Activated B cell treated with CpG ODN at 0.5 μM for 24 hours (primary cell): ENCODE measurements around the gene TLE5. TPM values are rescaled to one million over a fixed set of nuclear protein-coding genes. Genes with fewer than 3 reads are reported as not detected.

Experiments used
- ATAC-seq: fragments of 200-7000 bp; cut with Tn5 transposase; one replicate; pipeline ENCODE4 v1.10.0; 2021; ENCODE audit warnings: low read depth, mild to moderate bottlenecking, moderate library complexity
- CTCF ChIA-PET: fragments of 350-600 bp; sonication (Branson Sonifier 250); formaldehyde crosslinking; loops from one replicate; lab custom pipeline; 2021; ENCODE audit warnings: antibody characterized with exemption; lab: Charles Lee
- POLR2A ChIA-PET: fragments of 350-600 bp; sonication (Branson Sonifier 250); formaldehyde crosslinking; loops from one replicate; lab custom pipeline; 2021; ENCODE audit warnings: antibody characterized with exemption; lab: Charles Lee
- DNase-seq: peaks from one replicate; pipeline ENCODE4 v3.0.0; 2022
- H3K27ac Mint-ChIP-seq: one replicate; pipeline ENCODE4 v1.8.0; 2020; ENCODE audit warnings: mixed read lengths
- H3K27me3 Mint-ChIP-seq: one replicate; pipeline ENCODE4 v1.8.0; 2021; ENCODE audit warnings: mixed read lengths
- H3K36me3 Mint-ChIP-seq: one replicate; pipeline ENCODE4 v1.8.0; 2021; ENCODE audit warnings: low read depth, mixed read lengths
- H3K4me1 Mint-ChIP-seq: one replicate; pipeline ENCODE4 v1.8.0; 2021; ENCODE audit warnings: mixed read lengths
- H3K4me3 Mint-ChIP-seq: one replicate; pipeline ENCODE4 v1.8.0; 2020; ENCODE audit warnings: mild to moderate bottlenecking, mixed read lengths
- H3K9me3 Mint-ChIP-seq: one replicate; pipeline ENCODE4 v1.8.0; 2020; ENCODE audit warnings: mixed read lengths
- intact Hi-C: fragments of 100-400 bp; cut with micrococcal nuclease; formaldehyde crosslinking; loops from one replicate; pipeline ENCODE4 v1.15.1; 2024
- total RNA-seq: library from RNA; stranded (reverse); gene quantifications from 2 replicates; pipeline ENCODE4 v1.2.3, GENCODE V29; 2022
- TF ChIP-seq, protein P1 (sequence below): fragments of 200-600 bp; IDR thresholded peaks from one replicate; pipeline ENCODE4 v1.8.0; 2022; ENCODE audit warnings: antibody characterized with exemption, mild to moderate bottlenecking

The TLE5 gene
- total RNA-seq, 1 donor from 2014 or later, result 323 TPM

DNA sequence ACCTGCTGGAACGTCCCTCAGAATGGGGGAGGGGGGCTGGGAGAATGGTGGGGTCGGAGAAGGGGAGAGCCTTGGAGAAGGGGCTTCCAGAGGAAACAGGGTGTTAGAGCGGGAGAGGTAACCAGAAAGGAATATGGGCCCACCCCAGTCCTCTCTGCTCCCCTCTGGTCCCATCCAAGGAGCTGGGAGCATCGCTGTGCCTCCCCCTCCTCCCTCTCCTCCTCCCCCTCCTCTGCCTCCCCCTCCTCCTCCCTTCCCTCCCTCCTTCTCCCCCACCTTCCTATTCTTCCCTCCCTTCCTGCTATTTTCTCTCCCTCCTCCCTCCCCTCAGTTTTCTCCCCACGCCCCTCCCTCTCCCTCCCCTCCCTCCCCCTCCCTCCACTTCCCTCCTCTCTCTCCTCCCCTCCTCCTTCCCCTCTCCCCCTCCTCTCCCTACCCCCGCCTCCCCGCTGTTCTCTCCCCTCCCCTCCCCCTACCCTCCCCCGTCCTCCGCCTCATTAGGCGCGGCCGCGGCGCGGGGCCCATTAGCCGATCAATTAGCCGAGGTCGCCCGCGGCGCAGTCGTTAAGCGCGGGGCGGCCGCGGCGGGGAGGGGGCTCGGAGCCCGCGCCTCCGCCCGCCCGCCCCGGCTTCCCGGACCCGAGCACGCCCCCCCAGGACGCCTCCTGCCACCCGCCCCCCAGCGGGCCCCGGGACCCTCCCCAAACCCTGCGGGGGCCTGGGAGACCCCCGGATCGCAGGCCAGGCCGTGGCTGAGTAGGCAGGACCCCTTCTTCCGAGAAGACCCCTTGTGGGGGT is 15.4 kb downstream of the TLE5 start:
- intact Hi-C loops, result no loop called here
- H3K36me3 Mint-ChIP-seq, result no peaks in the 10 kb centered on the region
- H3K27me3 Mint-ChIP-seq, result peaks cover 4% of the 10 kb centered on the region
- ChIA-PET POLR2A (interaction anchor here (0.7 to 1.0 kb wide), 2 partner anchors 13 to 51 kb away, joined by 3 read pairs; no protein-coding TSS in a partner anchor), CTCF (no interaction called here)
- no peak overlapping the region for H3K27ac Mint-ChIP-seq
- H3K4me3 Mint-ChIP-seq, result no peak overlapping the region
- TF ChIP-seq, protein P1, sequence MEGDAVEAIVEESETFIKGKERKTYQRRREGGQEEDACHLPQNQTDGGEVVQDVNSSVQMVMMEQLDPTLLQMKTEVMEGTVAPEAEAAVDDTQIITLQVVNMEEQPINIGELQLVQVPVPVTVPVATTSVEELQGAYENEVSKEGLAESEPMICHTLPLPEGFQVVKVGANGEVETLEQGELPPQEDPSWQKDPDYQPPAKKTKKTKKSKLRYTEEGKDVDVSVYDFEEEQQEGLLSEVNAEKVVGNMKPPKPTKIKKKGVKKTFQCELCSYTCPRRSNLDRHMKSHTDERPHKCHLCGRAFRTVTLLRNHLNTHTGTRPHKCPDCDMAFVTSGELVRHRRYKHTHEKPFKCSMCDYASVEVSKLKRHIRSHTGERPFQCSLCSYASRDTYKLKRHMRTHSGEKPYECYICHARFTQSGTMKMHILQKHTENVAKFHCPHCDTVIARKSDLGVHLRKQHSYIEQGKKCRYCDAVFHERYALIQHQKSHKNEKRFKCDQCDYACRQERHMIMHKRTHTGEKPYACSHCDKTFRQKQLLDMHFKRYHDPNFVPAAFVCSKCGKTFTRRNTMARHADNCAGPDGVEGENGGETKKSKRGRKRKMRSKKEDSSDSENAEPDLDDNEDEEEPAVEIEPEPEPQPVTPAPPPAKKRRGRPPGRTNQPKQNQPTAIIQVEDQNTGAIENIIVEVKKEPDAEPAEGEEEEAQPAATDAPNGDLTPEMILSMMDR, result no peak
- ATAC-seq (no peak), DNase-seq (no peak)
- no peaks in the 10 kb centered on the region for H3K9me3 Mint-ChIP-seq
- H3K4me1 Mint-ChIP-seq, result peaks cover 14% of the 10 kb centered on the region

GRCh38 chr19:3045885-3046697 is 16.2 kb downstream of the TLE5 start:
- intact Hi-C loops, result no loop called here
- TF ChIP-seq, protein P1, result no peak
- DNase-seq, result no peak
- Mint-ChIP-seq H3K27ac (no peak overlapping the region), H3K4me1 (peaks cover 15% of the 10 kb centered on the region), H3K9me3 (no peaks in the 10 kb centered on the region), H3K4me3 (no peak overlapping the region), H3K36me3 (no peaks in the 10 kb centered on the region), H3K27me3 (peaks cover 6% of the 10 kb centered on the region)
- no peak for ATAC-seq
- ChIA-PET POLR2A (interaction anchor here (1.0 to 1.2 kb wide), 2 partner anchors 10 to 14 kb away, joined by 3 to 7 read pairs; no protein-coding TSS in a partner anchor), CTCF (no interaction called here)

DNA sequence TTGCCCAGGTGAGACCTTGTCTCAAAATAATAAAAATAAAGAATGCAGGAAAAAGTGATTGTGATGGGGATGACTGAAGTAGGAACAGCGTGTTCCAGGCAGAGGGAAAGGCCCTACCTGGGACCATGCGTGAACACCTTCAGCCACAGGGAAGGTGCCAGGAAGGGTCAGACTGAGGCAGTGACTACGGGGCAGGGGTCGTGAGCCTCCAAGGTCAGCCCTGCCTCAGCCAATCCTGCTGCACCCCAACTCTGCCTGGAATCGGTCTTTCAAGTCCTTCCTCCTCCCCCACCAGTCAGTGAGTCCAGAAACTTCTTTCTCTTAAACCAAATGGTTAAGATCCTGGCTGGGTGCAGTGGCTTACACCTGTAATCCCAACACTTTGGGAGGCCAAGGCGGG is 17.1 kb downstream of the TLE5 start:
- ATAC-seq, result no peak
- Mint-ChIP-seq H3K9me3 (no peaks in the 10 kb centered on the region), H3K27me3 (peaks cover 6% of the 10 kb centered on the region), H3K27ac (peak overlapping the region; percentile 16), H3K4me1 (peaks cover 15% of the 10 kb centered on the region), H3K36me3 (no peaks in the 10 kb centered on the region), H3K4me3 (no peak overlapping the region)
- CTCF ChIA-PET, result no interaction called here
- POLR2A ChIA-PET, result interaction anchor here (1.2 kb wide), 1 partner anchor 9 kb away, joined by 7 read pairs; no protein-coding TSS in a partner anchor
- intact Hi-C loops, result no loop called here
- TF ChIP-seq, protein P1, result no peak
- no peak for DNase-seq

GRCh38 chr19:3042621-3043267 is 19.6 kb downstream of the TLE5 start:
- DNase-seq (no peak), ATAC-seq (no peak)
- Mint-ChIP-seq H3K27ac (no peak overlapping the region), H3K27me3 (peaks cover 6% of the 10 kb centered on the region), H3K9me3 (no peaks in the 10 kb centered on the region), H3K36me3 (no peaks in the 10 kb centered on the region), H3K4me1 (peaks cover 11% of the 10 kb centered on the region), H3K4me3 (no peak overlapping the region)
- ChIA-PET POLR2A (interaction anchor here (0.6 to 1.2 kb wide), 5 partner anchors 9 to 1001 kb away, joined by 3 to 5 read pairs (median 4); no protein-coding TSS in a partner anchor), CTCF (interaction anchor here (0.8 kb wide), 1 partner anchor 33 kb away, joined by 3 read pairs; no protein-coding TSS in a partner anchor)
- TF ChIP-seq, protein P1, result no peak
- intact Hi-C loops, result no loop called here
